ENCODE data around the gene DNM3.

DNA sequence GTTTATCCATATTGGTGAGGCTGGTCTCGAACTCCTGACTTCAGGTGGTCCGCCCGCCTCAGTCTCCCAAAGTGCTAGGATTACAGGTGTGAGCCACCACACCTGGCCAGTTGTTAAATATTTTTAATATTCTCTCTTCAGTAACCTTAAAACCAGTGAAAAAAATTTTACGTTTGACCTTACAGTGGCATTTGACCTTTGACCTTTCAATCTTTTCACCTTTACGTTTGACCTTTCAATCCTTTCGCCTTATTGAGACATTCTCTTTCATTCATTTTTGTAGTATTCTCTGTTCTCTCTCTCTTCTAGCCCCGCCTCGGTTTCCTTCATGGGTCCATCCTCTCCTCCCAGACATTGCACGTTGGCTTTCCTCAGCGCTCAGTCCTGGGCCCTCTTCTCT is 277.9 kb downstream of the DNM3 start:
- TF ChIP-seq CTCF (IDR thresholded peaks at IDR 0.05) (no peak), EZH2 (IDR thresholded peaks at IDR 0.05; ENCODE audit: borderline replicate concordance, insufficient read depth, low read depth, low read length, poor library complexity, severe bottlenecking) (no peak)
